KBM-7 (cell line): Measurements from ENCODE around the gene NXN.
"Not testable (repeated sequence)": the region's sequence is repeated elsewhere in the genome, so short reads cannot be mapped to it uniquely, and the experiment has no call there.

Experiments
- DNase-seq: peaks from one replicate; pipeline ENCODE4 v3.0.0-alpha.2; 2015
- in situ Hi-C: fragments of 300-500 bp; cut with MboI; formaldehyde crosslinking; loops from 2 replicates; pipeline ENCODE4 v1.14.3; 2020; ENCODE audit warnings: low sequenced_read_pairs, low pct_unique_long_range_greater_than_20kb, mixed read lengths

NXN gene

GRCh38 chr17:876272-876671, 103.3 kb downstream of the NXN start:
- in situ Hi-C loops: no loop called here
- DNase-seq: peak; percentile 70

- in situ Hi-C loops: not testable (repeated sequence)
Measured at GRCh38 chr17:874590-874989, 105.0 kb downstream of the NXN start.

GRCh38 chr17:872855-873254, 106.7 kb downstream of the NXN start:
- in situ Hi-C loops: no loop called here
- DNase-seq: no peak

More at GRCh38 chr17:874590-874989, 105.0 kb downstream of the NXN start:
- DNase-seq: not testable (repeated sequence)

GRCh38 chr17:871751-872519, 107.6 kb downstream of the NXN start:
- in situ Hi-C loops: no loop called here
- no peak for DNase-seq

DNA sequence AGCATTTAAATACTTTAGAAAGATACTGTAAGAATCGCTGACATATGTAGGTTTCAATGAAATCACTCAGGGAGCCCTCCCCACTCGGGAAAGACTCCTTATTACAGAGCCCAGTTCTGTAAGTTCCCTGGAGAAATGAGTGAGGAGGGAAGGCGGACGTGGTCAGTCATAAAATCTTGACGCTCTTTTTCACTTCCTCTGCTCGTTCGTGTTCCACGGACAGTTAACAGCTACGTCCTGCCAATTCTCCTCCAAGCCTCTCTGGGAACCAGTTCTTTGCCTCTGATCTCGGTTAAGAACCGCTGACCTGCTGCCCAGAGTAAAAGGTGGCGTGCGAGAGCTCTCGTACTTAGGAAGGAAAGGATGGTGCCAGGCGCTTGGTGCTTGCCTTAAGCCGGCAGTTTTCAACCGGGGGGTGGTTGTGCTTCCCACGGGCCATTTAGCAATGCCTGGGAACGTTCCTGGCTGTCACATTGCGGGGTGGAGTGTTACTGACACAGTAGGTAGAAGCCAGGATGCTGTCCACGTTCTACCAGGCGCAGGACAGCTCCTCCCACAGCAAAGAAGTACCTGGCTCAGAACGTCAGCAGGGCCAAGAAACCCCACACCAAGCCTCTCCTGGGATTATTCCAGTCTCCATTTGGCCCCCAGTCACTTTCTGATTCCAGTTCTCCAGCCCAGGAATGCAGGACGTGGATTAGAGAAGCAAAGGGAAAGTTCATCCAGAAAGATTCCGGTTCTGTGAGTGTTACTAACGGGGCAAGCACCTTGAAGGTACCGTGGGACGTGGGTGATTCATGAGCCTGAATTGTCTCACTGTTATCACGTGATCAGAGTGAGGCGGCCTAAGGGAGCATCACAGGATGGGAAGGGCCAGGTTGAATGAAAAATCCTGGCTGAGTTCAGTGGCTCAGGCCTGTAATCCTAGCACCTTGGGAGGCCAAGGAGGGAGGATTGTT, 109.7 kb downstream of the NXN start:
- in situ Hi-C loops: no loop called here
- no peak for DNase-seq

DNA sequence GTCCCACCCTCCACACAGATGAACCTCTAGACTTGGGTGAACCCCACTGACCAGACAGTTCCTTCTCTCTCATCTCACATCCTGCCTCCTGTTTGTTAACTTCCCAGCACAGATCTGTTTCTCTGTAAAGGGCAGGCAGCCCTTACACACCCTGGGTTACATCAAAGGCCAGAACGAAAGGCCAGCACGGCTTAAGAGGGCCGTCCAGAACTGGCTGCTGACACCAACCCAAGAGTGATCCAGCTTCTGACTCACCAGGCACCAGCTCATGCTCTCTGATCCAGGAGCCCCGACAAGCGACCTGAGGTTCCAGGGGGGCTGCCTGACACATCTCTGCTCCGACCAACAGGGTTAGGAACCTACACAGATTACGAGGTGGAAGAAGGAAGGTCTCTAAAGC, 110.5 kb downstream of the NXN start:
- DNase-seq: no peak
- in situ Hi-C loops: no loop called here

GRCh38 chr17:867896-868489, 111.6 kb downstream of the NXN start:
- DNase-seq: no peak
- in situ Hi-C loops: no loop called here

GRCh38 chr17:867238-867637, 112.3 kb downstream of the NXN start:
- DNase-seq, in situ Hi-C loops: not testable (repeated sequence)

DNA sequence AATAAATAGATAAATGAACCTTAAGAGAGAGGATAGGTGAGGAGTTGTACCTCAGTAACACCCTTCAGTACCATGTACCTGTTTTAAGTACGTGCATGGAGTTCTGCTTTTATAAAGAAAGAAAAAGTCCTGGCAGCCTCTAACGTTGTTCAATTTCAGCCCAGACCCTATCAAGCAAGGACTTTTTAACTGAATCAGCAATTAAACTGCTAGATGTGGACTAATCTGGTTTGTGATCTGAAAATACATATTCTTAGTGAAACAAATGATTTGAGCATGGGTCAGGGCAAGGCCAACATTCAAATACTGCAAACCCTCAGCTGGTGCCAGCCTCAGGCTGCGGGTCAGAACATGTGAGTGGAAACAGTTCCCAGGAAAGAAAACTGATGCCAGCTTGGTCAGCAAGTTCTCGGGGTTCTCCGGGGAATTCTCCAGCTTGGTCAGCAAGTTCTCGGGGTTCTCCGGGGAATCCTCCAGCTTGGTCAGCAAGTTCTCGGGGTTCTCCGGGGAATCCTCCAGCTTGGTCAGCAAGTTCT, 112.9 kb downstream of the NXN start:
- no peak for DNase-seq
- in situ Hi-C loops: no loop called here

DNA sequence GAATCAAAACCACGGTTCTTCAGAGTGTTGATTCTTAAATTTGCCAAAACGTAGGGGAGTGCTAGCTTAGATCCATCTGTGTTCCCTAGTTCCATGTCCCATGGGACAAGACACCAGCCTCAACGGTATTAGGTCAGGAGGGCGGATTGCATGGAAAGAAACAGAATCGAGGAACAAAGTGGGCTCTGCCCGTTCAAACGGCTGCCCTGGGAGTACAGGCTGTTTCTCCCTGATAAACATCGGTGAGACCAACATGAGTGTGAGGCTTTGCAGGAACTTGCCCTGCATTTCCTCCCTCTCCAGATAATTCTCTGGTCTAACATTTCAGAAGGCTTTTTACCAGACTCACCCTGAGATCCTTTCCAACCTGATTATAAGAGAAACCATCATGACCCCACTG, 115.3 kb downstream of the NXN start:
- DNase-seq: peak; percentile 63
- in situ Hi-C loops: no loop called here

- DNase-seq: peak; percentile 77
Measured at GRCh38 chr17:863880-864279, 115.7 kb downstream of the NXN start.

GRCh38 chr17:862582-862981, 117.0 kb downstream of the NXN start:
- in situ Hi-C loops: no loop called here
- no peak for DNase-seq

More at GRCh38 chr17:863880-864279, 115.7 kb downstream of the NXN start:
- in situ Hi-C loops: no loop called here

GRCh38 chr17:861364-861763, 118.2 kb downstream of the NXN start:
- DNase-seq: no peak
- in situ Hi-C loops: no loop called here

DNA sequence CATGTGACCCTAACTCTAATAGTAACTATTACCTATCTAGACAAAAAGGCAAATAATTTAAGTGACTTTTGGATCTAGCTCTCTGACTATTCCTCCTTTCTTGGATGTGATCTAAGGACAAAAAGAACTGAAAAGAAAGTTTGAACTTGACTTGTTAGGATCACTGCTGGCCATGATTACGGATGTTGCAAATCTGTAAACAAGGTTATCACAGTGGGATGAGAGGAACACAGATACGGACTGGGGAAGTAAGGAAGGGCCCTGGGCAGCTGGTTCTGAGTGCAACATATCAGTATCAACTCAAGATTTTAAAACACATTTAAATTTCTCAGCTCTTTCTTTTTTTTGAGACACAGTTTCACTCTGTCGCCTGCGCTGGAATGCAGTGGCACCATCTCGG, 118.8 kb downstream of the NXN start:
- DNase-seq: no peak
- in situ Hi-C loops: no loop called here

DNA sequence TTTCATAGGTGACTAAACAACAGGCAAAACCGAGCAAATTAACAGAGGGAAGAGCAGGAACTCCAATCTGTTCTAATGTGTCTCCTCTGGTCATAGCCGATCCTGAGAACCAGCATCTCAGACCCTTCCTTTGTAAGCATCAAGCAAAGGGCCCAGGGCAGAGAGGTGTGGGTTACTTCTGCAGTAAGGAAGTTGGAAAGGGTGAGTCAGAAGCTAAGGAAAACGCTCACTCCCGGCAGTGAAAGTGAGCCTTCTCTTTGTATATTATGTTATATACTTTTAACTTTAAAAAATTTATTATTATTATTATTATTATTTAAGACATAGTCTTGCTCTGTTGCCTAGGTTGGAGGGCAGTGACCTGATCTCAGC, 119.8 kb downstream of the NXN start:
- DNase-seq: no peak
- in situ Hi-C loops: no loop called here

DNA sequence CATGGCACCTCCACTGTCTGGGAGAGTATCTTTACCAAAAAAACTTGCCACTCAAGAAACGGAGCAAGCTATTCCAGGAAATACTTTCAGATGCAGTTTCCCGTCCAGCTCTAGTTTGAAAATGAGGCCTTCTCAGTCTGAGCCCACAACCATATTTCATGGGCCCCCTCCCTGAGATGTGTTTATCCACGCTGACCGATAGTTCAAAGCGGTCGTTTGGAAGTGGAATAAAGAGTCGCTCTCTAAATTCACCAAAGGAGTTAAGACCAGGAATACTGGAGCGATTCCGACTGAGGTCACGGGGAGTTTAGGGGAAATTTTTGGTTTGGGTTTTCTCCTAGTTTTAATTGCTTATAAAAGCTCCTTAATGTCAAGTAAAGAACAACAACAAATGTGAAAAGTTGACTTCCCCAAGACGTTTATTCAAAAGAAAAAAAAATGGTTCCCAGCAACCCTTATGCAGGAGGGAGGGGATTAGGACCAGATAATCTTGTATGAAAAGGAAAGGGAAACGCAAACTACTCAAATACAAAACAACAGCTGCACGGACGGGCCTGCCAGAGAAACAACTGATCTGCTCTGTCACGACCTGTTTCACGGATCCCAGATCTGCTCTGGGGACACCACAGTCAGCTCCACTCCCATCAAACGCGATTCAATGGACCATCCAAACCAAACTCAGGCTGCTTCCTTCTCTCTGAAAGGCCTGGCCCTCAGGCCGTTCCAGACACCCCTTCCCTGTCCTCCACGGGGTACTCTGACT, 120.3 kb downstream of the NXN start:
- in situ Hi-C loops: no loop called here
- DNase-seq: no peak

DNA sequence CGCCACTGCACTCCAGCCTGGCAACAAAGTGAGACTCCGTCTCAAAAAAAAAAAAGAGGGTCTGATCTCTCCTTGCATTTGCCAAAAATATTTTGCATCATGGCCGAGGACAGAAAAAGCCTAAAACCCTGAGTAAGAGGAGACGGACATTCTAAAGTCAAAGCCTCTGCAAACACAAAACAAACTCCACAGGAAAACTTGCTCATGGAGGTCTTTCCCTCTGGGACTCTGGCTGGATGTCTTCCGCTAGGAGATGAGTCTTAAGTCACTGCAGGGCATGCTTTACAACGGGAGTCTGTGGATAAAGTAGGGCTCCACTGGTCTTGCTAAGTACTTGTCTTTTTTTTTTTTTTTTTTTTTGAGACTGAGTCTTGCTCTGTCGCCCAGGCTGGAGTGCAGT, 123.4 kb downstream of the NXN start:
- in situ Hi-C loops: no loop called here
- DNase-seq: no peak

DNA sequence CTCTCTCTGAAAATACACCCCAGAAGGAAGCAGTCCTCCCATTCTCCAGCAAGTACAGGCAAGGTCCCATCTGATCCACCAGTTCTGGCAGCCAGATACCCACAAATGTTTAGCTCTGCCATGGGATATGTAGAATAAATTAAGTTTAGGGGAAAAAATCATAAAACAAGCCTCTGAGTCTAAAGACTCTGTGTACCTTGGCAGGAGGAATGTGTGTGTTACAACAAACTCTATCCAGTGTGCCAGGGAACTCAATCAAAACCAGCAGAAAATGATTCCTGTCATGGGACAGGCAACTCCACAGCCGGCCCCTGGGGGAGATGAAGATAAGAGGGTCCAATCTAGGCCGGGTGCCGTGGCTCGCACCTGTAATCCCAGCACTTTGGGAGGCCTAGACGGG, 124.0 kb downstream of the NXN start:
- DNase-seq: no peak
- in situ Hi-C loops: no loop called here

DNA sequence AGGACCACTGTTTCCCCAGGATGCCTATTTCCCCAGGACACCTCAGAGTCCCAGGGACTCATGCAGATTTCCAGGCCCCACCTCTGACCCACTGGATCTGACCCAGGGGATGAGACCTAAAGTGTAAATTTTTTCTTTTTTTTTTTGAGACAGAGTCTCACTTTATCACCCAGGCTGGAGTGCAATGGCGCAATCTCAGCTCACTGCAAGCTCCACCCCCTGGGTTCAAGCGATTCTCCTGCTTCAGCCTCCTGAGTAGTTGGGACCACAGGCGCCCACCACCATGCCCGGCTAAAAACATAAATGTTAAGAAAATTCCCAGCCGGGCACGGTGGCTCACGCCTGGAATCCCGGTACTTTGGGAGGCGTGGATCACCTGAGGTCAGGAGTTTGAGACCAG, 126.7 kb downstream of the NXN start:
- DNase-seq, in situ Hi-C loops: not testable (repeated sequence)
